Right lobe of liver (tissue), 6 donors: ENCODE results near the gene COA8. TPM values are rescaled to one million over a fixed set of nuclear protein-coding genes. Genes with fewer than 3 reads are reported as not detected.

Experiments used
- ATAC-seq, 4 donors: fragments of 200-7000 bp; cut with Tn5 transposase; one replicate each; pipeline ENCODE4 v1.9.1; 2020; ENCODE audit warnings: mild to moderate bottlenecking in 4 of 4, moderate library complexity in 4 of 4
- DNase-seq, 3 donors: peaks; one replicate each; pipeline ENCODE4 v3.0.0-alpha.2; 2020
- H3K27ac ChIP-seq, 3 donors: fragments of 200-600 bp; one replicate each; pipeline ENCODE4 v1.8.0; 2022
- H3K27me3 ChIP-seq, 2 donors: fragments of 200-600 bp; one replicate each; pipeline ENCODE4 v1.8.0; 2022
- H3K36me3 ChIP-seq, 4 donors: fragments of 200-600 bp; sonication (generic) in 1 of 4; one replicate each; pipeline versions ENCODE4 v1.5.1 to v1.8.0; 2017 to 2022; ENCODE audit warnings: control low read depth in 1 of 4
- H3K4me1 ChIP-seq, 4 donors: fragments of 200-600 bp; sonication (generic) in 1 of 4; one replicate each; pipeline versions ENCODE4 v1.5.1 to v1.8.0; 2017 to 2022; ENCODE audit warnings: control low read depth in 1 of 4
- H3K4me3 ChIP-seq, 3 donors: fragments of 200-600 bp; one replicate each; pipeline ENCODE4 v1.8.0; 2022
- H3K9me3 ChIP-seq, 4 donors: fragments of 200-600 bp; sonication (generic) in 1 of 4; one replicate each; pipeline versions ENCODE4 v1.5.1 to v1.8.0; 2017 to 2022; ENCODE audit warnings: control low read depth in 1 of 4
- POLR2A ChIP-seq: fragments of 450-650 bp; IDR thresholded peaks from one replicate; pipeline ENCODE4 v1.6.1; 2017; ENCODE audit warnings: antibody characterized with exemption, mild to moderate bottlenecking
- WGBS: methylation state at CpG from one replicate; pipeline ENCODE4 v1.1.6; 2018; ENCODE audit warnings: low coverage, low lambda C conversion rate; ENCODE audit not compliant: insufficient coverage; ENCODE audit errors: missing lambda C conversion rate; 5-methylcytosine and 5-hydroxymethylcytosine counted together
- intact Hi-C, 2 donors: fragments of 100-400 bp; cut with DNase I; formaldehyde crosslinking; loops; one replicate each; pipeline versions ENCODE4 v1.11.2 to v1.14.1; 2022
- total RNA-seq, 6 experiments: library from RNA; depleted of rRNA in 2 of 6; stranded (reverse); fragments of >200 nt in 2 of 6; fragmentation: NEBNext Ultra II Directional in 3 of 6; extraction: Animal tissue kit (Norgen Biotek cat#: 25700) in 3 of 6; gene quantifications; one replicate each; pipeline versions ENCODE4 v1.1.0 to v1.2.4, GENCODE V29; 2016 to 2023
- TF ChIP-seq, protein P1 (sequence below), 4 donors: fragments of 200-600 bp in 3 of 4; fragments of 450-650 bp in 1 of 4; IDR thresholded peaks; one replicate each; pipeline versions ENCODE4 v1.5.1 to v1.8.0; 2016 to 2022; ENCODE audit warnings: antibody characterized with exemption in 4 of 4, mild to moderate bottlenecking in 2 of 4
- donor health status: DM: no; HTN: yes; CAD: no.
- donor health status: DM: no; HTN: no; CAD: no.
- donor health status: DM: no; HTN: no; CAD: no.
- donor health status: DM: no; HTN: yes; CAD: no.
- donor health status: DM: no; HTN: yes; CAD: no.

The COA8 gene
- total RNA-seq, 6 experiments from 2014 or later, result 7.5 to 17.7 (median 14.9) TPM

DNA sequence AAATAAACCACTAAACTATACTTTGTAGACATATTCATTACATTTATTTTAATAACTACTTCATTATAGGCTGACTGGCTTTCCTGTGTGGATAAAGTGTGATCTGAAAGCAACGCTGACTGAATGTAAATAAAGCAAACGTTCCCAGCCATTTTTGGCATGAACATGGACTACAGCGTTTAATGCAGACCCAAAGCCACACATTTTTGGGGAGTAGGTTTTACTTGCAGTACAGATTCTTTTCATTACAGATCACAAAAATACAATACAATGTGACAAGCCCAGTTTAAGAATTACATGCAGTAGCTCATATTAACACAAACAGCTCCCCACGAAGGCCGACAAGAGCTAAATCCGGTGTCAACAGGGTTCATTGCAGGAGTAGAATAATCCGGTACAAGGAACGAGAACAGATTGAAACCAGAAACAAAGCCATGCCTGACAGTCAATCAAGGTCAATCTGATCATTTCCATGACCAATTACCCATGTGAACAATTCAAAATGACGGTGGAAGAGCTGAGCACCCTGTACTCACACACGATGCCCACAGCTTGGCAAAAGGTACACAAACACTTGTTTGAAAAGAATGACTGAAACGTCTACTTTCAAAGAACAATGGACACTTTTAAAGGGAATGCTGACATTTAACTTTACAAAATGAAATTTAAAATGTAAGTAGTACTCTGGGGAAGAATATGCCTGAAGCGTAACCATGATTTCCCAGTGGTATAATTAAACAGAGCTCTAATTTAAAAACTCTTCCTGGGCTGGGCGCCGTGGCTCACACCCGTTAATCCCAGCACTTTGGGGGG, 5.6 kb upstream of the COA8 start:
- Histone ChIP-seq H3K27ac (no peak overlapping the region), H3K36me3 (peaks cover 0 to 15% (median 0%) of the 10 kb centered on the region in 4 donors), H3K9me3 (no peaks in the 10 kb centered on the region), H3K4me1 (peaks cover 0 to 21% (median 6%) of the 10 kb centered on the region in 4 donors), H3K27me3 (no peaks in the 10 kb centered on the region), H3K4me3 (no peak overlapping the region)
- TF ChIP-seq, protein P1, sequence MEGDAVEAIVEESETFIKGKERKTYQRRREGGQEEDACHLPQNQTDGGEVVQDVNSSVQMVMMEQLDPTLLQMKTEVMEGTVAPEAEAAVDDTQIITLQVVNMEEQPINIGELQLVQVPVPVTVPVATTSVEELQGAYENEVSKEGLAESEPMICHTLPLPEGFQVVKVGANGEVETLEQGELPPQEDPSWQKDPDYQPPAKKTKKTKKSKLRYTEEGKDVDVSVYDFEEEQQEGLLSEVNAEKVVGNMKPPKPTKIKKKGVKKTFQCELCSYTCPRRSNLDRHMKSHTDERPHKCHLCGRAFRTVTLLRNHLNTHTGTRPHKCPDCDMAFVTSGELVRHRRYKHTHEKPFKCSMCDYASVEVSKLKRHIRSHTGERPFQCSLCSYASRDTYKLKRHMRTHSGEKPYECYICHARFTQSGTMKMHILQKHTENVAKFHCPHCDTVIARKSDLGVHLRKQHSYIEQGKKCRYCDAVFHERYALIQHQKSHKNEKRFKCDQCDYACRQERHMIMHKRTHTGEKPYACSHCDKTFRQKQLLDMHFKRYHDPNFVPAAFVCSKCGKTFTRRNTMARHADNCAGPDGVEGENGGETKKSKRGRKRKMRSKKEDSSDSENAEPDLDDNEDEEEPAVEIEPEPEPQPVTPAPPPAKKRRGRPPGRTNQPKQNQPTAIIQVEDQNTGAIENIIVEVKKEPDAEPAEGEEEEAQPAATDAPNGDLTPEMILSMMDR (IDR thresholded peaks at IDR 0.05), result no peak
- no peak for TF ChIP-seq POLR2A
- no peak for ATAC-seq
- intact Hi-C loops, result no loop called here
- DNase-seq, result no peak
- WGBS, result 58% methylated on average over 15 of the region's 15 CpGs

DNA sequence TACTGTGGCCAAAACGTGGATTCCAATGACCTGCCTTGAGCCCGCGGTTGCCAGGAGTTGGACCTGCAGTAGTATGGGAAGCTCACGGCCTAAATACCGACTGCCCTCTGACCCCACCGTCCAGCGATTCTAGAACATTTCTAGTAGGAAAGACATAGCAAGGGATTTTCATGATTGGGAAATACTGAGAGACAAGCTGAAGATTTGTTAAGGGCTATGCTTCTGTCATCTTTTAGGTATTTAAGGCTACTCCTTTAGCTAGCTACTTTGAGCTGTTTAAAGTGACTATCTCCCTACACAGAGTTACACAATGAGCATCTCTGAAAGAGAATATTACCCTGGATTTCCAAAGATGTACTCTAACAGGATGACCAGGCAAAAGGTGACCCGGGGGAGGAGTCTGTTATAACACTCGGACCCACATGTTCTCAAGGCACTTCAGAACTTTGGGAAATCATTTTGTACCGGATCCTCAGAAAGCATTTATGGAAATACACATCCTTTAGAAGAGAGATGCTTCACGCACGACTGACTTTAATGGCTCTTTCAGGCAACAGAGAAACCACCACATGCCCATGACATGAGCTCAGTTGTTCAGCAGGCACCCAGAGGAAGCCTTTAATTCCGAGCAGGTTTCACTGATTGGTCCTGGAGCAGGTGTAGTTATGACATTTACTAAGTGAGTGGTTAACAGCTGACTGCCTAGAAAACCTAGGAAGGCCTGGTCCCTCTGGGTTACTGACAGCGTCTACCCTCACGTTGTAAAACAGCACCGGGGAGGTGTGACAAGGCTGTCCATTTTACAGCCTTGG, 4.5 kb upstream of the COA8 start:
- H3K4me1 ChIP-seq, result peaks cover 0 to 21% (median 6%) of the 10 kb centered on the region in 4 donors
- H3K27me3 ChIP-seq, result no peaks in the 10 kb centered on the region
- intact Hi-C loops, result no loop called here
- DNase-seq (peak in 1 of 3 donors; percentile 6), ATAC-seq (no peak)
- no peak for TF ChIP-seq POLR2A
- TF ChIP-seq, protein P1 (IDR thresholded peaks at IDR 0.05), result no peak
- no peaks in the 10 kb centered on the region for H3K9me3 ChIP-seq
- H3K36me3 ChIP-seq, result peaks cover 0 to 15% (median 0%) of the 10 kb centered on the region in 4 donors
- no peak overlapping the region for H3K27ac ChIP-seq
- WGBS, result 79% methylated on average over 7 of the region's 16 CpGs
- no peak overlapping the region for H3K4me3 ChIP-seq

DNA sequence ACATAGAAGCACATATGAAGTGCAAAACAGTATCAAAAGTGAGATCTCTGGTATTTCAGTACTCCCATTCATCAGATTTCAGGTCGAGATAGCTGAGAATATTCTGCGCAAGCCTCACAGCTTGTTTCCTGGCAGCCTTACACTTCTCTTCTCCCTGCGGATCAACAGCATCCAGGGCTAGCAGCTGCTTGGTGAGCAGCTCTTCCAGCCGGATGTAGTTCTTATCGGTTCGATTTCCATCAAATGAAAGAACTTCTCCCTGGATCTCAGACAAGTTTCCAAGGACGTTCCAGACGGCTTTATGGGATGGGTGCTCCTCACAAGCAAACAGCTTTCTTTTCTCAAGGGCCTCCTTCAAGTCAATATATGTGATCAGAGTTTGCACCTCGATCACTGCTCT, 3.0 kb upstream of the COA8 start:
- H3K4me1 ChIP-seq, result peaks cover 0 to 36% (median 11%) of the 10 kb centered on the region in 4 donors
- intact Hi-C loops, result no loop called here
- H3K27ac ChIP-seq, result no peak overlapping the region
- peaks cover 0 to 15% (median 0%) of the 10 kb centered on the region in 4 donors for H3K36me3 ChIP-seq
- H3K27me3 ChIP-seq, result no peaks in the 10 kb centered on the region
- DNase-seq (no peak), ATAC-seq (no peak)
- TF ChIP-seq POLR2A, result no peak
- TF ChIP-seq, protein P1 (IDR thresholded peaks at IDR 0.05), result no peak
- H3K4me3 ChIP-seq, result no peak overlapping the region
- H3K9me3 ChIP-seq, result no peaks in the 10 kb centered on the region
- WGBS, result 72% methylated on average over 8 of the region's 9 CpGs

DNA sequence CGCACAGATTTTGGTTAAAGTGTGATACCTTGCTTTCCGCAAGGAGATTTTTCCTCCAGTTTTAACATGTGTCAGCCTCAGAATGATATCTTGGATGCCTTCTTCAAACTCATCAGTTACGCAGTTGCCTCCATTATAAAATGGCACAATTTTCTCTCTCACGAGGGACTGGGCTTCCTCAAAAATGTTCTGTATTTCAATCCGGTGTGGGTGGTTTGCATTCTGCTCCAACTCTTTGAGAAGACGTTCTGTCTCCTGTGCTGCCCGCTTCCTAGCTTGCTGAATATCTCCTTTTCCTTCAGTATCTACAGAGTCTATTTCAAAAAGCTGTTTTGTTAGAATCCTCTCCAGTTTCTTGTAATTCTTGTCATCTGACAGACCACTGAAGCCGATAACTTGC, 2.1 kb upstream of the COA8 start:
- 48% methylated on average over 6 of the region's 8 CpGs for WGBS
- peaks cover 0 to 15% (median 0%) of the 10 kb centered on the region in 4 donors for H3K36me3 ChIP-seq
- ATAC-seq (no peak), DNase-seq (no peak)
- peaks cover 0 to 36% (median 11%) of the 10 kb centered on the region in 4 donors for H3K4me1 ChIP-seq
- H3K27me3 ChIP-seq, result no peaks in the 10 kb centered on the region
- no peak overlapping the region for H3K27ac ChIP-seq
- no peak for TF ChIP-seq POLR2A
- TF ChIP-seq, protein P1 (IDR thresholded peaks at IDR 0.05), result no peak
- H3K9me3 ChIP-seq, result no peaks in the 10 kb centered on the region
- intact Hi-C loops, result no loop called here
- peak overlapping the region in 1 of 3 donors; percentile 99 for H3K4me3 ChIP-seq
